Activated CD4-positive, alpha-beta T cell treated with anti-CD3 and anti-CD28 coated beads for 36 hours (primary cell): Measurements from ENCODE around the gene IKZF3. TPM values are rescaled to one million over a fixed set of nuclear protein-coding genes. Genes with fewer than 3 reads are reported as not detected.
"Not testable (repeated sequence)": the region's sequence is repeated elsewhere in the genome, so short reads cannot be mapped to it uniquely, and the experiment has no call there.

Source experiments
- ATAC-seq: fragments of 200-7000 bp; cut with Tn5 transposase; one replicate; pipeline ENCODE4 v1.10.0; 2021; ENCODE audit warnings: mild to moderate bottlenecking, moderate library complexity
- CTCF ChIA-PET: fragments of 350-600 bp; sonication (Branson Sonifier 250); formaldehyde crosslinking; loops from one replicate; lab custom pipeline; 2021; ENCODE audit warnings: antibody characterized with exemption; lab: Charles Lee
- POLR2A ChIA-PET: fragments of 350-600 bp; sonication (Branson Sonifier 250); formaldehyde crosslinking; loops from one replicate; lab custom pipeline; 2021; ENCODE audit warnings: antibody characterized with exemption, inconsistent platforms; lab: Charles Lee
- DNase-seq: peaks from one replicate; pipeline ENCODE4 v3.0.0-alpha.2; 2020
- H3K27ac Mint-ChIP-seq: one replicate; pipeline ENCODE4 v1.8.0; 2021; ENCODE audit warnings: mixed read lengths
- H3K27me3 Mint-ChIP-seq: one replicate; pipeline ENCODE4 v1.8.0; 2021; ENCODE audit warnings: mixed read lengths
- H3K36me3 Mint-ChIP-seq: one replicate; pipeline ENCODE4 v1.8.0; 2021; ENCODE audit warnings: low read depth, mixed read lengths
- H3K4me1 Mint-ChIP-seq: one replicate; pipeline ENCODE4 v1.8.0; 2021; ENCODE audit warnings: mixed read lengths
- H3K4me3 Mint-ChIP-seq: one replicate; pipeline ENCODE4 v1.8.0; 2021; ENCODE audit warnings: mild to moderate bottlenecking, moderate library complexity, mixed read lengths
- H3K9me3 Mint-ChIP-seq: one replicate; pipeline ENCODE4 v1.8.0; 2021; ENCODE audit warnings: low read depth, mixed read lengths
- intact Hi-C, 2 experiments: fragments of 100-400 bp; cut with DNase I in 1 of 2; cut with micrococcal nuclease in 1 of 2; formaldehyde crosslinking; loops; one replicate each; pipeline versions ENCODE4 v1.14.2 to v1.15.1; 2022 to 2024; cut with DNase I, micrococcal nuclease
- total RNA-seq, 2 experiments: library from RNA; stranded (reverse); gene quantifications; one replicate each; pipeline ENCODE4 v1.2.3, GENCODE V29; 2021

The IKZF3 gene
- total RNA-seq, 2 experiments from 2014 or later, result 37.6 to 50.4 TPM

DNA sequence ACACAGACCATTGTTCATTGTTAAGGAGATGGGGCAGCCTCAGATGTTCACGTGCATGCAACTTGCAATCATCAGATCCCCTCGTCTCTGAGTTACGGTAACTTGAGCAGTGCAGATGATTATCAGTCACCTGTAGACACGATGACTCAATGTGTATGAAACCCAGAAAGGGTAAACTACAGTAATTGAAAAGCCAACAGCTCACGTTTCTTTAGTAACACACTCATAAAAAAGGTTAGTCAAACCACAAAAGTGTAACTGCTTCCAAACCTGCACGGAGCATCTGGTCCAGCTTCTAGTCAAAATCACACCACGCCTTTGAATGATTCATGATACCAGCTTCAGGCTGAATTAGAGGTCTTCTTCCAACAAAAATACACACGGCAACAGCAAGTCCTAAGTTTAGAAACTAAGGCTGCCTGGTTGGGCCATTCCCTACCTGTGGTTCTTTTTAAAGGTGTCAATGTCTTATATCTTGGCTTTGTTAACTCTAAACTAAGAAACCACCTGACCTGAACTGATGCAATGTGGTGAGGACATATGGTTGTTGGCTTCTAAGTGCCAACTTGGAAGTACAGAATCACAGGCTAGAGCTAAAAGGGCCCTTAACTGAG is 94.0 kb downstream of the IKZF3 start:
- peaks cover 65% of the 10 kb centered on the region for H3K36me3 Mint-ChIP-seq
- H3K4me1 Mint-ChIP-seq, result peaks cover 96% of the 10 kb centered on the region
- H3K4me3 Mint-ChIP-seq, result peak overlapping the region; percentile 7
- H3K27me3 Mint-ChIP-seq, result no peaks in the 10 kb centered on the region
- intact Hi-C loops, result loop anchor here (1.0 to 10.0 kb wide), 18 partner anchors 8 to 1068 kb away; partner anchors contain the start of genes LRRC3C (in 2 of the 2), ORMDL3 (in 2 of the 2), CCR7 (in 1 of the 2) and CDC6 (in 1 of the 2)
- H3K9me3 Mint-ChIP-seq, result peaks cover 1% of the 10 kb centered on the region
- H3K27ac Mint-ChIP-seq, result peak overlapping the region; percentile 82
- ChIA-PET POLR2A (interaction anchor here (0.5 to 1.8 kb wide), 16 partner anchors 11 to 1900 kb away, joined by 3 to 27 read pairs (median 4); partner anchors contain the start of genes IKZF3 and MIEN1), CTCF (interaction anchor here (0.6 to 2.0 kb wide), 13 partner anchors 9 to 695 kb away, joined by 3 to 9 read pairs (median 4); partner anchors contain the start of gene PPP1R1B)
- DNase-seq (peak; percentile 78), ATAC-seq (peak; percentile 80)

DNA sequence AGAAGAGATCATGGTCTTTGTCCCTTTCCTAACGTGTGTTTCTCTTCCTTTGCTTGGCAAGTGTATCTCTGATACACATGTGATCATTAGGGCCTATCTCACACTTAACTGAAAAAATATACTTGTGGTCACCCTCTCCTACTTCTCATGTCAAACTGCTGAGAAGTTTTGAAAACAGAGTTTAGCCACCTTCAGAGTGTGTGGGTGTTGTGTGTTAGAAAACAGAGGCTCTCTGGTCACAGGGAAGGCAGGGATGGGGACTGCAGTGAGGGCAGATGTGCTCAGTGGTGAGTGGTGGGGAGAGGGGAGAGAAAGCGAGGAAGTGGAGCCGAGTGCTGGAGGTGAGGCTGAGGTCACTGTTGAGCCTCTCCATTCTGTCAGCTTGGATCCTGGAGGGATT is 97.0 kb downstream of the IKZF3 start:
- DNase-seq (no peak), ATAC-seq (no peak)
- intact Hi-C loops, result loop anchor here in 1 of 2 experiments (5.0 kb wide), 1 partner anchor 385 kb away; no protein-coding TSS in a partner anchor
- Mint-ChIP-seq H3K27me3 (no peaks in the 10 kb centered on the region), H3K4me1 (peaks cover 92% of the 10 kb centered on the region), H3K36me3 (peaks cover 73% of the 10 kb centered on the region), H3K27ac (peak overlapping the region; percentile 91), H3K9me3 (peaks cover 1% of the 10 kb centered on the region), H3K4me3 (no peak overlapping the region)
- ChIA-PET POLR2A (interaction anchor here (1.1 kb wide), 1 partner anchor 9 kb away, joined by 7 read pairs; no protein-coding TSS in a partner anchor), CTCF (no interaction called here)

DNA sequence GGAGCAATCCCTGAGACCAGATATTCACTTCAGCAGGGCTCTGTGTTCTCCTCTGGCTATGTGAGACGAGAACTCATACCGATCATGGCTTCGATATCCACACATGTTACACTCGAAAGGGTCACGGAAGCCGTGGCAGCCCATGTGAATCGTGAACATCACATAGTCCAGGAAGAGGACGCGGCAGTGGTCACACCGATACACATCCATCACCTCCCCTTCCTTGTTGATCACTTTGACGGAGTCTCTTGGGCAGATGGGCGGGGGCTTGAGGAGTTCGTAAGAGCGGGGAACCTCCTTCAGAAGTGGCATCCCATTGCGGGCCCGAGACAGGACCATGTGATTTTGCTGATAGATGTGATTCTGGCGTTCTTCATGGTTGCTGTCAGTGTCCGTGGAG is 98.3 kb downstream of the IKZF3 start:
- POLR2A ChIA-PET, result no interaction called here
- intact Hi-C loops, result loop anchor here in 1 of 2 experiments (5.0 kb wide), 1 partner anchor 387 kb away; no protein-coding TSS in a partner anchor
- H3K9me3 Mint-ChIP-seq, result peaks cover 1% of the 10 kb centered on the region
- CTCF ChIA-PET, result no interaction called here
- peak overlapping the region; percentile 29 for H3K27ac Mint-ChIP-seq
- no peak for DNase-seq
- H3K4me3 Mint-ChIP-seq, result no peak overlapping the region
- ATAC-seq, result no peak
- H3K4me1 Mint-ChIP-seq, result peaks cover 88% of the 10 kb centered on the region
- peaks cover 67% of the 10 kb centered on the region for H3K36me3 Mint-ChIP-seq
- H3K27me3 Mint-ChIP-seq, result no peaks in the 10 kb centered on the region

DNA sequence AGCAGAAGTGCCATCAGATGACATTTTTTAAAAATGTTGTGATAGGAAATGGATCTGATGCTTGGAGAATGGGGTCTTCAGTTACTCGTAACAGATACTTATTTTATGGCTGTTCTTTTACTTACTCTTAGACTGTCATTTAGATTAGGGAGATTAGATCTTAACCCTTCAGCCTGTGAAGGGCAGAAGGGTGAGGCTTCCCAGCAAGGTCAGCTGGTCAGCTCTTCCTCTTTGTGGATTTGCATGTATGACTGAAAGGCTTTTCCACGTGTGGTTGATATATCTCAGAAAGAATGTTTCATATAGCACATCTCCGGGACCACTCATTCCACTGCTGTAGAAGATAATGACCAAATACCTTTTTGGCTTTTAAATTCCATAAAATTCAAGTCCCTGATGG is 98.9 kb downstream of the IKZF3 start:
- intact Hi-C loops, result loop anchor here in 1 of 2 experiments (5.0 kb wide), 1 partner anchor 387 kb away; no protein-coding TSS in a partner anchor
- no peak for ATAC-seq
- peak overlapping the region; percentile 29 for H3K27ac Mint-ChIP-seq
- peaks cover 1% of the 10 kb centered on the region for H3K9me3 Mint-ChIP-seq
- peaks cover 68% of the 10 kb centered on the region for H3K36me3 Mint-ChIP-seq
- H3K4me3 Mint-ChIP-seq, result no peak overlapping the region
- POLR2A ChIA-PET, result no interaction called here
- H3K27me3 Mint-ChIP-seq, result no peaks in the 10 kb centered on the region
- CTCF ChIA-PET, result no interaction called here
- DNase-seq, result no peak
- peaks cover 86% of the 10 kb centered on the region for H3K4me1 Mint-ChIP-seq

DNA sequence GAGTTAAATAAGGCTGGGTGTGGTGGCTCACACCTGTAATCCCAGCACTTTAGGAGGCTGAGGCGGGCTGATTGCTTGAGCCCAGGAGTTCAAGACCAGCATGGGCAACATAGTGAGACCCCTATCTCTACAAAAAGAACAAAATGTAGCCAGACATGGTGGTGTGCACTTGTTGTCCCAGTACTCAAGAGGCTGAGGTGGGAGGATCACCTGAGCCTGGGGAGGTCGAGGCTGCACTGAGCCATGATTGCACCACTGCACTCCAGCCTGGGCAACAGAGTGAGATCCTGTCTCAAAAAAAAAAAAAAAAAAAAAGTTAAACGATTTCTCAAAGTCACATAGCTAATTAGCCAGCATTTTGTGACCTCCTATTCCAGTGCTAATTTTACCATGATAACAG is 99.9 kb downstream of the IKZF3 start:
- ATAC-seq, H3K27me3 Mint-ChIP-seq, H3K27ac Mint-ChIP-seq, H3K4me3 Mint-ChIP-seq, H3K9me3 Mint-ChIP-seq, intact Hi-C loops, DNase-seq: not testable (repeated sequence)
- CTCF ChIA-PET, result interaction anchor here (1.3 kb wide), 1 partner anchor 11 kb away, joined by 6 read pairs; no protein-coding TSS in a partner anchor
- Mint-ChIP-seq H3K4me1 (peaks cover 84% of the 10 kb centered on the region), H3K36me3 (peaks cover 75% of the 10 kb centered on the region)
- POLR2A ChIA-PET, result interaction anchor here (1.3 kb wide), 1 partner anchor 56 kb away, joined by 5 read pairs; no protein-coding TSS in a partner anchor

DNA sequence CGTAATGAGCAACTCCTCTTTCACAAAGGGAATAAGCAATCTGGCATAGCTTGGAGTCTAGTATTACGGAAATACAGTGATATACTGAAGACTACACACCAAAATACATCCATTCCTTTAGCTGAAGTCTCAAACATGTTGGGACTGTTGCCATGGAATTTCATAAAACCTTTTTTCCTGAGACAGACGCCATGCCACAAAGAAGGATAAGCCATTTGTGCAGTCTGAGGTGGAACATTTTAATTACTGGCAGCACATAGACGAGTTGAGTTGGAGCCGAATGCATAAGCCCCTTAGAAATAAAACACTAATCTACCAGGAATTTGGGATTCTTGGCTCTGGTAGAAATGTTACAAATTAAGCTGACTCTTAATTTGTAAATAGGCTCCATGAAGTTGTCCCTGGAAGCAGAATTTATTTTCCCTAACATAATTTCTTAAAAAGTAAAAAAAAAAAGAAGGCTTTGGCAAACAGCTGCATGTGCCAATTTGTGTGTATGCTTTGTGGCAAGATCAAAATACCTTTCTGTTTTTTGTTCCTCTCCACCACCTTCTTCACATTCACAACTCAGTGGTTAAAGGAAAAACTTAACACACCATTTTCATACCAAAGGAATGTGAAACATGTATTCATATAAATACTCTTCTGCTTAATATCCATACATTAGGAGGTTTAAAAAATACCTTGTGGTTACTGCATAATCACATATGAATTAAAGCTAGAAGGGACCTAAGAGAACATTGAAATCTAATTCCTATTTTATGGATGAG is 100.9 kb downstream of the IKZF3 start:
- ChIA-PET POLR2A (interaction anchor here (0.8 to 1.3 kb wide), 2 partner anchors 12 to 57 kb away, joined by 3 to 5 read pairs; no protein-coding TSS in a partner anchor), CTCF (interaction anchor here (0.9 to 1.3 kb wide), 2 partner anchors 9 to 10 kb away, joined by 4 to 6 read pairs; no protein-coding TSS in a partner anchor)
- H3K27me3 Mint-ChIP-seq, result no peaks in the 10 kb centered on the region
- H3K4me1 Mint-ChIP-seq, result peaks cover 84% of the 10 kb centered on the region
- peaks cover 1% of the 10 kb centered on the region for H3K9me3 Mint-ChIP-seq
- DNase-seq (no peak), ATAC-seq (no peak)
- peak overlapping the region; percentile 52 for H3K27ac Mint-ChIP-seq
- peaks cover 75% of the 10 kb centered on the region for H3K36me3 Mint-ChIP-seq
- H3K4me3 Mint-ChIP-seq, result no peak overlapping the region
- intact Hi-C loops, result no loop called here

DNA sequence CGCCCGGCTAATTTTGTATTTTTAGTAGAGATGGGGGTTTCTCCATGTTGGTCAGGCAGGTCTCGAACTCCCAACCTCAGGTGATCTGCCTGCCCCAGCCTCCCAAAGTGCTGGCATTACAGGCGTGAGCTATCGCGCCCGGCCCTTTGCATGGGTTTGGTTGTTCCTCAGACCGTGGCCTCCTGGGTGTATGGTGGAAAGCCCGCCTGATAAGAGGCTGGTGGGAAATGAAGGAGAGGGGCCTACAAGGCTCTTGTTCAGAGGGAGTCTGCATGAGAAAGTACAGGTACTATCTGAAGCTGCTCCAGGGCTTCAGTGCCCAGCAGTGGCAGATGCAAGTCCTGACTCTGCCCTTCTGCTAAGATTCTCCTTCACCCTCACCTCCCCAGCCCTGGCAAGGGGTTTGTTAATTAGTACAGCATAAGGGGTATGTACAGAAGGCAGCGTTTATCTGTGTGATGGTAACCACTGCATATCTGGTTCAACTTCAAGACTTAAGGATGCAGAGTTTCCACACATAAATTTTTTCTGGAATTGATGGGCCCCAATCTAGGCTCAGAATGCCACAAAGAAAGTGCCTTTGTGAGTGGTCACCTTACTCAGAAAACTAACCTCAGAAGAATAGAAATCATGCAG is 102.1 kb downstream of the IKZF3 start:
- Mint-ChIP-seq H3K27me3 (no peaks in the 10 kb centered on the region), H3K9me3 (peaks cover 1% of the 10 kb centered on the region), H3K27ac (peak overlapping the region; percentile 28), H3K4me3 (no peak overlapping the region), H3K36me3 (peaks cover 64% of the 10 kb centered on the region), H3K4me1 (peaks cover 84% of the 10 kb centered on the region)
- ATAC-seq (peak; percentile 20), DNase-seq (no peak)
- intact Hi-C loops, result no loop called here
- ChIA-PET CTCF (interaction anchor here (0.5 to 1.9 kb wide), 4 partner anchors 31 to 196 kb away, joined by 3 to 5 read pairs (median 3); partner anchors contain the start of gene MIEN1), POLR2A (interaction anchor here (0.8 kb wide), 1 partner anchor 52 kb away, joined by 3 read pairs; no protein-coding TSS in a partner anchor)

DNA sequence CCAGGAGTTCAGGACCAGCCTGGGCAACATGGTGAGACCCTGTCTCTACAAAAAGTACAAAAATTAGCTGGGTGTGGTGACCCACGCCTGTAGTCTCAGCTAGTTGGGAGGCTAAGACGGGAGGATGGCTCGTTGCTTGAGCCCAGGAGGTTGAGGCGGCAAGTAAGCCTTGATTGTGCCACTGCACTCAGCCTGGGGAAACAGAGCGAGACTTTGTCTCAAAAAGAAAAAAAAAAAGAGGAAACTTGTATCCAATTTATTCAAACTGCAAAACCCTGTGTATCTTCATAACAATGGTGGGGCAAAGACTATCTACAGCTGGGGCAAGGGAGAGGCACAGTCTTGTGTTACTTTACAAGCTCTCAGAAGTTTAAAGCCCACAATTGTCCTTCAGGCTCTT is 104.9 kb downstream of the IKZF3 start:
- H3K9me3 Mint-ChIP-seq, result no peaks in the 10 kb centered on the region
- ChIA-PET POLR2A (interaction anchor here (2.5 kb wide), 1 partner anchor 11 kb away, joined by 14 read pairs; no protein-coding TSS in a partner anchor), CTCF (interaction anchor here (0.9 to 1.9 kb wide), 6 partner anchors 11 to 137 kb away, joined by 3 to 10 read pairs (median 4); no protein-coding TSS in a partner anchor)
- ATAC-seq (no peak), DNase-seq (no peak)
- peaks cover 37% of the 10 kb centered on the region for H3K36me3 Mint-ChIP-seq
- H3K27ac Mint-ChIP-seq, result peak overlapping the region; percentile 74
- intact Hi-C loops, result loop anchor here (5.0 kb wide), 2 partner anchors 33 to 338 kb away; no protein-coding TSS in a partner anchor
- peaks cover 80% of the 10 kb centered on the region for H3K4me1 Mint-ChIP-seq
- no peak overlapping the region for H3K4me3 Mint-ChIP-seq
- H3K27me3 Mint-ChIP-seq, result no peaks in the 10 kb centered on the region

DNA sequence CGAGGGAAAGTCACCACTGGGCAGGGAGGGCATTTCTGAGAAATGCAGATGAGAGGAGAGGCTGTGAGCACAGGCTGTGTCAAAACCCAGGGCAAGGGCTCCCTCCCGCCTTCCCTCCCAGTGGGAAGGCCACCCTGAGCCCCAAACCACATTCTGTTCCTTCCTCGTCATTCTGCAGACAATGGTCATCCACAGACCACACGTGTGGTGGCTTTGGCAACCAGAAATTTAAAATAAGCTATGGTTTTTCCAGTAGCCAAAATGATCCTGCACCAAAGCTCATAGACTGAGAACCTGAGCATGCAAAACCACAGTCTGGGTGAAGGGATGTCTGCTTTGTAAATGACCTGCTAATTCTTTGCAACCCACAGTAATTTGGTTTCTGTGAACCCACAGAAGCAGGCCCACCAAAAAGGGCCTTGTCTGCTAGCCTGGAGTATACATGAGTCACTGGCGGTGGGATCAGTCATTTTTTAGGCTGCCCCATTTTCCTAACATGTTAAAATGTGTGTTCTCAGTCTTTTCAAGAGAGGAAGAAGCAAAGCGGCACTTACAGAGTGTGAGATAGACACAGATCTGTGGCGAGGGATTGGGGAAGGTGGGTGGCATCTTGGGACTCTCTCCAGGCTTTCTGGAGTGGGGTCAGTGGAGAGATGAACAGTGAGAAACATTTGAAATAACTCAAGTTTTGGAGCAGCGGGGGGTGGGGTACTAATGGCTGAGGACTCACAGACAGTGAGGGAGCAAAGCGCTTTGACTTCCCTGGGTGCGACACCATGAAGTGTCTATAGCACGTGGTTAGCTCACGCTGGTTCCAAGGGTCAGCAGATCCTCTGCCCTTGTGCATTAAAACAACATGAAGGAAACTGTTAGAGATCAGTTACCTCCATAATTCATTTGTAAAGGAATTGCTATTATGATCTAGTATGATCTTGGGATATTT is 105.9 kb downstream of the IKZF3 start:
- DNase-seq, result peak; percentile 70
- peak; percentile 10 for ATAC-seq
- ChIA-PET POLR2A (interaction anchor here (0.6 to 2.5 kb wide), 5 partner anchors 9 to 35 kb away, joined by 3 to 14 read pairs (median 7); no protein-coding TSS in a partner anchor), CTCF (interaction anchor here (0.6 to 1.9 kb wide), 8 partner anchors 12 to 355 kb away, joined by 3 to 10 read pairs (median 3); no protein-coding TSS in a partner anchor)
- Mint-ChIP-seq H3K4me3 (no peak overlapping the region), H3K27me3 (no peaks in the 10 kb centered on the region), H3K36me3 (peaks cover 33% of the 10 kb centered on the region), H3K27ac (peak overlapping the region; percentile 74), H3K9me3 (no peaks in the 10 kb centered on the region), H3K4me1 (peaks cover 80% of the 10 kb centered on the region)
- intact Hi-C loops, result loop anchor here (1.0 to 5.0 kb wide), 4 partner anchors 12 to 339 kb away; no protein-coding TSS in a partner anchor
